Neural progenitor cell (in vitro differentiated cells): Measurements from ENCODE around the gene HOXD13. TPM values are rescaled to one million over a fixed set of nuclear protein-coding genes. Genes with fewer than 3 reads are reported as not detected.

Experiments used
- DNase-seq: peaks from one replicate; pipeline ENCODE4 v3.0.0-alpha.2; 2016; ENCODE audit warnings: low spot score
- H2AFZ ChIP-seq: fragments of 200-600 bp; sonication (generic); replicated peaks from 2 replicates; pipeline ENCODE4 v1.6.1; 2016; ENCODE audit warnings: antibody characterized with exemption
- H3F3A ChIP-seq: fragments of 200-600 bp; sonication (generic); 2 replicates; pipeline ENCODE4 v1.6.1; 2016; ENCODE audit warnings: antibody characterized with exemption, low read depth
- H3K27ac ChIP-seq: fragments of 200-600 bp; sonication (generic); 2 replicates; pipeline ENCODE4 v1.5.1; 2016; ENCODE audit warnings: mild to moderate bottlenecking
- H3K27me3 ChIP-seq: fragments of 200-600 bp; sonication (generic); 2 replicates; pipeline ENCODE4 v1.6.1; 2016; ENCODE audit warnings: mild to moderate bottlenecking, moderate library complexity
- H3K36me3 ChIP-seq: fragments of 200-600 bp; sonication (generic); 2 replicates; pipeline ENCODE4 v1.5.1; 2016
- H3K4me1 ChIP-seq: fragments of 200-600 bp; sonication (generic); 2 replicates; pipeline ENCODE4 v1.6.1; 2016; ENCODE audit warnings: mixed run types
- H3K4me2 ChIP-seq: fragments of 200-600 bp; sonication (generic); 2 replicates; pipeline ENCODE4 v1.6.1; 2016
- H3K4me3 ChIP-seq: fragments of 200-600 bp; sonication (generic); 2 replicates; pipeline ENCODE4 v1.5.1; 2016
- H3K79me2 ChIP-seq: fragments of 200-600 bp; sonication (generic); 2 replicates; pipeline ENCODE4 v1.6.1; 2016; ENCODE audit warnings: low read depth
- H3K9ac ChIP-seq: fragments of 200-600 bp; sonication (generic); 2 replicates; pipeline ENCODE4 v1.6.1; 2016
- H3K9me3 ChIP-seq: fragments of 200-600 bp; sonication (generic); 2 replicates; pipeline ENCODE4 v1.5.1; 2016; ENCODE audit warnings: low read depth
- H4K20me1 ChIP-seq: fragments of 200-600 bp; sonication (generic); 2 replicates; pipeline ENCODE4 v1.6.1; 2016; ENCODE audit warnings: low read depth
- H3K27ac Mint-ChIP-seq: 3 replicates; pipeline ENCODE4 v1.8.0; 2021; ENCODE audit warnings: mixed read lengths
- H3K27me3 Mint-ChIP-seq: 2 replicates; pipeline ENCODE4 v1.8.0; 2022; ENCODE audit warnings: low read depth, mild to moderate bottlenecking, inconsistent platforms, moderate library complexity, mixed read lengths; ENCODE audit not compliant: insufficient read depth
- H3K36me3 Mint-ChIP-seq: 3 replicates; pipeline ENCODE4 v1.8.0; 2021; ENCODE audit warnings: mixed read lengths
- H3K4me1 Mint-ChIP-seq: 3 replicates; pipeline ENCODE4 v1.8.0; 2021; ENCODE audit warnings: mixed read lengths
- H3K4me3 Mint-ChIP-seq: 3 replicates; pipeline ENCODE4 v1.8.0; 2021; ENCODE audit warnings: mild to moderate bottlenecking, moderate library complexity, mixed read lengths
- H3K9me3 Mint-ChIP-seq: 3 replicates; pipeline ENCODE4 v1.8.0; 2020; ENCODE audit warnings: mixed read lengths
- EZH2 ChIP-seq: fragments of 200-600 bp; sonication (generic); IDR thresholded peaks from 2 replicates; pipeline ENCODE4 v1.6.1; 2017; ENCODE audit warnings: antibody characterized with exemption, mild to moderate bottlenecking, moderate library complexity
- EZH2phosphoT487 ChIP-seq: fragments of 200-600 bp; sonication (generic); IDR thresholded peaks from 2 replicates; pipeline ENCODE4 v1.6.1; 2017; ENCODE audit warnings: antibody characterized with exemption
- total RNA-seq: library from RNA; depleted of rRNA; stranded (reverse); fragments of >200 nt; gene quantifications from 2 replicates; pipeline ENCODE4 v1.2.3, GENCODE V29; 2015; ENCODE audit warnings: low replicate concordance
- TF ChIP-seq, protein P1 (sequence below): fragments of 200-600 bp; sonication (generic); IDR thresholded peaks from 2 replicates; pipeline ENCODE4 v1.5.1; 2017; ENCODE audit warnings: antibody characterized with exemption, mild to moderate bottlenecking

Gene HOXD13
- total RNA-seq, 1 donor from 2014 or later: not detected

DNA sequence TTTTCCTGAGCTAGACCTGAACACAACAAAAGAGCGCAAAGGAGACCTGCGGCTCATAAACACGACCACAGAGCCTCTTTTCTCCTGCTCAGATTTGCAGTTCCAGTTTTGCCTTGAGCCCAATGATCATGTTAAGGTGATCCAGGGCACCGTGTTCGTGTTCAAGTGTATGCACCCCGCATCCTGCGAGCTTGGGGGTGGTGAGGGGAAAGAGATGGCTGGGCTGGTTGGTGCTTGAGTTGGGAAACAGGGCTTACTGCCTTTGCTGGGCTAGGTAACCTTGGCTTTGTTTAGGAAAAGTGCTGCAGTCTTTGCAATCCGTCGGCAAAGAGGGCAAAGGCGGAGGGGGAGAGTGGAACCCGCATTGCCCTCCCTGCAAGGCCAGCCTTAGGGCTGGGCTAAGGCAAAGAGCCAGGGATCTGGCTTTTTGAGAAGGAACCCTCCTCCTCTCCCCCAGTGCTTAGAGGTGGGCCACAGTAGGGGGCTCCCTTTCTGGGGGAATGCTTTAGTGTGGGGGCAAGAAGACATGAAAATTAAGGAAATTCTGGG is 25.4 kb downstream of the HOXD13 start:
- H3F3A ChIP-seq: no peaks in the 10 kb centered on the region
- H3K27me3 ChIP-seq: peaks cover 100% of the 10 kb centered on the region
- H3K27ac ChIP-seq: no peak overlapping the region
- TF ChIP-seq, protein P1, sequence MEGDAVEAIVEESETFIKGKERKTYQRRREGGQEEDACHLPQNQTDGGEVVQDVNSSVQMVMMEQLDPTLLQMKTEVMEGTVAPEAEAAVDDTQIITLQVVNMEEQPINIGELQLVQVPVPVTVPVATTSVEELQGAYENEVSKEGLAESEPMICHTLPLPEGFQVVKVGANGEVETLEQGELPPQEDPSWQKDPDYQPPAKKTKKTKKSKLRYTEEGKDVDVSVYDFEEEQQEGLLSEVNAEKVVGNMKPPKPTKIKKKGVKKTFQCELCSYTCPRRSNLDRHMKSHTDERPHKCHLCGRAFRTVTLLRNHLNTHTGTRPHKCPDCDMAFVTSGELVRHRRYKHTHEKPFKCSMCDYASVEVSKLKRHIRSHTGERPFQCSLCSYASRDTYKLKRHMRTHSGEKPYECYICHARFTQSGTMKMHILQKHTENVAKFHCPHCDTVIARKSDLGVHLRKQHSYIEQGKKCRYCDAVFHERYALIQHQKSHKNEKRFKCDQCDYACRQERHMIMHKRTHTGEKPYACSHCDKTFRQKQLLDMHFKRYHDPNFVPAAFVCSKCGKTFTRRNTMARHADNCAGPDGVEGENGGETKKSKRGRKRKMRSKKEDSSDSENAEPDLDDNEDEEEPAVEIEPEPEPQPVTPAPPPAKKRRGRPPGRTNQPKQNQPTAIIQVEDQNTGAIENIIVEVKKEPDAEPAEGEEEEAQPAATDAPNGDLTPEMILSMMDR: no peak
- no peak for TF ChIP-seq EZH2phosphoT487
- no peak for TF ChIP-seq EZH2
- no peak overlapping the region for H3K9ac ChIP-seq
- Mint-ChIP-seq H3K27me3 (peaks cover 87% of the 10 kb centered on the region), H3K36me3 (peaks cover 6% of the 10 kb centered on the region), H3K9me3 (peaks cover 17% of the 10 kb centered on the region), H3K27ac (no peak overlapping the region), H3K4me1 (no peaks in the 10 kb centered on the region), H3K4me3 (peak overlapping the region; percentile 53)
- H3K9me3 ChIP-seq: no peaks in the 10 kb centered on the region
- no peaks in the 10 kb centered on the region for H3K36me3 ChIP-seq
- no peak for DNase-seq
- H2AFZ ChIP-seq: no peak overlapping the region
- no peaks in the 10 kb centered on the region for H3K79me2 ChIP-seq
- H4K20me1 ChIP-seq: peaks cover 90% of the 10 kb centered on the region
- no peak overlapping the region for H3K4me2 ChIP-seq
- H3K4me1 ChIP-seq: no peaks in the 10 kb centered on the region
- no peak overlapping the region for H3K4me3 ChIP-seq

- peaks cover 88% of the 10 kb centered on the region for H4K20me1 ChIP-seq
- peaks cover 6% of the 10 kb centered on the region for H3K36me3 Mint-ChIP-seq
- H3K4me3 Mint-ChIP-seq: peak overlapping the region; percentile 0
- H3K9me3 Mint-ChIP-seq: peaks cover 18% of the 10 kb centered on the region
- TF ChIP-seq EZH2phosphoT487 (peak; percentile 78), EZH2 (peak; percentile 81)
- TF ChIP-seq, protein P1: peak; percentile 75
- peaks cover 4% of the 10 kb centered on the region for H3K4me1 Mint-ChIP-seq
- H3K27me3 Mint-ChIP-seq: peaks cover 84% of the 10 kb centered on the region
- no peaks in the 10 kb centered on the region for H3K36me3 ChIP-seq
- H3F3A ChIP-seq: no peaks in the 10 kb centered on the region
- H3K4me3 ChIP-seq: no peak overlapping the region
- H3K27me3 ChIP-seq: peaks cover 100% of the 10 kb centered on the region
- no peak overlapping the region for H3K9ac ChIP-seq
- no peaks in the 10 kb centered on the region for H3K9me3 ChIP-seq
- no peaks in the 10 kb centered on the region for H3K4me1 ChIP-seq
- no peaks in the 10 kb centered on the region for H3K79me2 ChIP-seq
- H3K4me2 ChIP-seq: no peak overlapping the region
- peak; percentile 82 for DNase-seq
- no peak overlapping the region for H3K27ac ChIP-seq
- no peak overlapping the region for H3K27ac Mint-ChIP-seq
- H2AFZ ChIP-seq: no peak overlapping the region
These were observed 26.2 kb downstream of the HOXD13 start for GRCh38 chr2:176118601-176119339.

DNA sequence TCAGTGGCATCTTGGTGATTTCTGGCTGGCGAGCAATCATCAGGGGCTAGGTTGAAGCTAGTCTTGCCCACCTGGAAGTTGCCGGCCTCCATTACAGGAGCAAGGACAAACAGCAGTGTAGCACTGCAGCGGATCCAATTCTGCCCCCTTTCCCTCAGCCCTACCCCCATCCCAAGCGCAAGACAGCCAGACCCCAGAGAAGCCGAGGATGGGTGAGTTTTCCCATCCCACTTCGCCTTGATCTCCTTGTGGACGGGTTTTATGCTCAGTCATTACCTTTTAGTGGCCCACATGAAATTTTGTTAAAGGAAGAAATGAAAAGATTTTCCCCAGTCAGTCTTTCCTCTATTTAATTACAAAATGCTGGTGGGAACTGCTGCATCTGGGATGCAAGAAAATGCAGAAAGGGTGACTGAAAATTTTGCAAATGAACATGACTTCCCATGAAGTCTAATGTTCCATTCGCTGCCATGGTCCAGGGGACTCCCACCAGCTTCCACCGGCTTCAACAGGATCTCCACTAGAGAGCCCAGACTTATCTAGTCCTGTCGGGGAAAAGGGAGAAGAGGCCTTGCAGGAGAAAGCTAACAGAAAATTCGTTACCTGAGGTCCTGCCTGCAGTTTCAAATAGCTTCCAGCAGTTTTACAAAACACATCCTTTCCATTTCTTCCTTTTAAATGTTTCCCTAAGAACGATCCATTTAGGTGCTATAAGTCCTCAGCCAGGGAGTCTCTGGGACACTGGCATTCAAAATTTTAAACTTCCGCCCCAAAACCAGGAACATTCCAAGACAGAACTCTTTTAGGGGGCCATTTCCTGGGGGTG is 28.1 kb downstream of the HOXD13 start:
- Histone ChIP-seq H3K9me3 (no peaks in the 10 kb centered on the region), H3K79me2 (no peaks in the 10 kb centered on the region), H3K9ac (no peak overlapping the region), H3K27me3 (peaks cover 100% of the 10 kb centered on the region), H3K4me1 (no peaks in the 10 kb centered on the region), H2AFZ (no peak overlapping the region), H3K4me2 (no peak overlapping the region), H3F3A (no peaks in the 10 kb centered on the region), H4K20me1 (peaks cover 87% of the 10 kb centered on the region), H3K27ac (no peak overlapping the region), H3K36me3 (no peaks in the 10 kb centered on the region), H3K4me3 (no peak overlapping the region)
- peaks cover 6% of the 10 kb centered on the region for H3K36me3 Mint-ChIP-seq
- no peak for DNase-seq
- peaks cover 20% of the 10 kb centered on the region for H3K9me3 Mint-ChIP-seq
- H3K4me1 Mint-ChIP-seq: peaks cover 5% of the 10 kb centered on the region
- TF ChIP-seq EZH2 (no peak), EZH2phosphoT487 (no peak)
- TF ChIP-seq, protein P1: no peak
- peaks cover 84% of the 10 kb centered on the region for H3K27me3 Mint-ChIP-seq
- H3K4me3 Mint-ChIP-seq: no peak overlapping the region
- no peak overlapping the region for H3K27ac Mint-ChIP-seq
